Right lobe of liver (tissue), 6 donors: ENCODE data around the gene GPI. TPM values are rescaled to one million over a fixed set of nuclear protein-coding genes. Genes with fewer than 3 reads are reported as not detected.

Experiments used
- ATAC-seq, 4 donors: fragments of 200-7000 bp; cut with Tn5 transposase; one replicate each; pipeline ENCODE4 v1.9.1; 2020; ENCODE audit warnings: mild to moderate bottlenecking in 4 of 4, moderate library complexity in 4 of 4
- DNase-seq, 3 donors: peaks; one replicate each; pipeline ENCODE4 v3.0.0-alpha.2; 2020
- H3K27ac ChIP-seq, 3 donors: fragments of 200-600 bp; one replicate each; pipeline ENCODE4 v1.8.0; 2022
- H3K27me3 ChIP-seq, 2 donors: fragments of 200-600 bp; one replicate each; pipeline ENCODE4 v1.8.0; 2022
- H3K36me3 ChIP-seq, 4 donors: fragments of 200-600 bp; sonication (generic) in 1 of 4; one replicate each; pipeline versions ENCODE4 v1.5.1 to v1.8.0; 2017 to 2022; ENCODE audit warnings: control low read depth in 1 of 4
- H3K4me1 ChIP-seq, 4 donors: fragments of 200-600 bp; sonication (generic) in 1 of 4; one replicate each; pipeline versions ENCODE4 v1.5.1 to v1.8.0; 2017 to 2022; ENCODE audit warnings: control low read depth in 1 of 4
- H3K4me3 ChIP-seq, 3 donors: fragments of 200-600 bp; one replicate each; pipeline ENCODE4 v1.8.0; 2022
- H3K9me3 ChIP-seq, 4 donors: fragments of 200-600 bp; sonication (generic) in 1 of 4; one replicate each; pipeline versions ENCODE4 v1.5.1 to v1.8.0; 2017 to 2022; ENCODE audit warnings: control low read depth in 1 of 4
- CTCF ChIP-seq, 4 donors: fragments of 200-600 bp in 3 of 4; fragments of 450-650 bp in 1 of 4; IDR thresholded peaks; one replicate each; pipeline versions ENCODE4 v1.5.1 to v1.8.0; 2016 to 2022; ENCODE audit warnings: antibody characterized with exemption in 4 of 4, mild to moderate bottlenecking in 2 of 4
- POLR2A ChIP-seq: fragments of 450-650 bp; IDR thresholded peaks from one replicate; pipeline ENCODE4 v1.6.1; 2017; ENCODE audit warnings: antibody characterized with exemption, mild to moderate bottlenecking
- WGBS: methylation state at CpG from one replicate; pipeline ENCODE4 v1.1.6; 2018; ENCODE audit warnings: low coverage, low lambda C conversion rate; ENCODE audit not compliant: insufficient coverage; ENCODE audit errors: missing lambda C conversion rate; 5-methylcytosine and 5-hydroxymethylcytosine counted together
- intact Hi-C, 2 donors: fragments of 100-400 bp; cut with DNase I; formaldehyde crosslinking; loops; one replicate each; pipeline versions ENCODE4 v1.11.2 to v1.14.1; 2022
- total RNA-seq, 6 experiments: library from RNA; depleted of rRNA in 2 of 6; stranded (reverse); fragments of >200 nt in 2 of 6; fragmentation: NEBNext Ultra II Directional in 3 of 6; extraction: Animal tissue kit (Norgen Biotek cat#: 25700) in 3 of 6; gene quantifications; one replicate each; pipeline versions ENCODE4 v1.1.0 to v1.2.4, GENCODE V29; 2016 to 2023
- donor health status: DM: no; HTN: yes; CAD: no.
- donor health status: DM: no; HTN: no; CAD: no.
- donor health status: DM: no; HTN: no; CAD: no.
- donor health status: DM: no; HTN: yes; CAD: no.
- donor health status: DM: no; HTN: yes; CAD: no.

The GPI gene
- total RNA-seq, 6 experiments from 2014 or later, result 163 to 364 (median 256) TPM

GRCh38 chr19:34319230-34319585 is 45.8 kb upstream of the GPI start:
- DNase-seq (no peak), ATAC-seq (no peak)
- Histone ChIP-seq H3K36me3 (peaks cover 0 to 11% (median 5%) of the 10 kb centered on the region in 4 donors), H3K27me3 (no peaks in the 10 kb centered on the region), H3K4me1 (no peaks in the 10 kb centered on the region), H3K27ac (no peak overlapping the region), H3K4me3 (no peak overlapping the region), H3K9me3 (no peaks in the 10 kb centered on the region)
- 95% methylated on average over 3 of the region's 3 CpGs for WGBS
- intact Hi-C loops, result no loop called here
- TF ChIP-seq POLR2A (no peak), CTCF (IDR thresholded peaks at IDR 0.05) (no peak)

- no peaks in the 10 kb centered on the region for H3K4me1 ChIP-seq
- no peak overlapping the region for H3K4me3 ChIP-seq
- DNase-seq, result no peak
- H3K27me3 ChIP-seq, result no peaks in the 10 kb centered on the region
- no peaks in the 10 kb centered on the region for H3K9me3 ChIP-seq
- 96% methylated on average over 9 of the region's 11 CpGs for WGBS
- H3K27ac ChIP-seq, result no peak overlapping the region
- no peak for TF ChIP-seq POLR2A
- TF ChIP-seq CTCF (IDR thresholded peaks at IDR 0.05), result no peak
- no peak for ATAC-seq
- intact Hi-C loops, result no loop called here
- peaks cover 0 to 13% (median 6%) of the 10 kb centered on the region in 4 donors for H3K36me3 ChIP-seq
Observed at GRCh38 chr19:34319785-34320184, 45.2 kb upstream of the GPI start.

- no peak overlapping the region for H3K4me3 ChIP-seq
- WGBS, result 50% methylated on average over 7 of the region's 7 CpGs
- H3K27ac ChIP-seq, result no peak overlapping the region
Observed at GRCh38 chr19:34320277-34320676, 44.7 kb upstream of the GPI start.

GRCh38 chr19:34321735-34322134 is 43.3 kb upstream of the GPI start:
- TF ChIP-seq CTCF (IDR thresholded peaks at IDR 0.05), result no peak
- no peak for TF ChIP-seq POLR2A
- no peaks in the 10 kb centered on the region for H3K9me3 ChIP-seq
- ATAC-seq, result no peak
- peaks cover 0 to 18% (median 7%) of the 10 kb centered on the region in 4 donors for H3K36me3 ChIP-seq
- intact Hi-C loops, result no loop called here
- H3K27me3 ChIP-seq, result no peaks in the 10 kb centered on the region
- no peak overlapping the region for H3K27ac ChIP-seq
- WGBS, result 92% methylated on average over 2 of the region's 6 CpGs
- H3K4me3 ChIP-seq, result no peak overlapping the region
- no peak for DNase-seq
- H3K4me1 ChIP-seq, result no peaks in the 10 kb centered on the region

More at GRCh38 chr19:34320277-34320676, 44.7 kb upstream of the GPI start:
- no peak for ATAC-seq
- Histone ChIP-seq H3K9me3 (no peaks in the 10 kb centered on the region), H3K27me3 (no peaks in the 10 kb centered on the region), H3K4me1 (no peaks in the 10 kb centered on the region), H3K36me3 (peaks cover 0 to 18% (median 7%) of the 10 kb centered on the region in 4 donors)
- no peak for TF ChIP-seq CTCF (IDR thresholded peaks at IDR 0.05)
- TF ChIP-seq POLR2A, result no peak
- intact Hi-C loops, result no loop called here
- DNase-seq, result no peak
